A673 (cell line): ENCODE results near the gene UVRAG.

Experiments
- EZH2 ChIP-seq: fragments of 200-600 bp; sonication (generic); IDR thresholded peaks from 2 replicates; pipeline ENCODE4 v1.6.1; 2017; ENCODE audit warnings: borderline replicate concordance, low read depth, mild to moderate bottlenecking, mixed read lengths, antibody characterized with exemption, low read length; ENCODE audit not compliant: poor library complexity, severe bottlenecking
- TF ChIP-seq, protein P1 (sequence below): fragments of 300-800, 200-600 bp; sonication (generic); conservative IDR thresholded peaks from 2 replicates; pipeline ENCODE4 v1.5.1; 2017; ENCODE audit warnings: low read depth, mild to moderate bottlenecking, antibody characterized with exemption, low read length, moderate library complexity, mixed read lengths

DNA sequence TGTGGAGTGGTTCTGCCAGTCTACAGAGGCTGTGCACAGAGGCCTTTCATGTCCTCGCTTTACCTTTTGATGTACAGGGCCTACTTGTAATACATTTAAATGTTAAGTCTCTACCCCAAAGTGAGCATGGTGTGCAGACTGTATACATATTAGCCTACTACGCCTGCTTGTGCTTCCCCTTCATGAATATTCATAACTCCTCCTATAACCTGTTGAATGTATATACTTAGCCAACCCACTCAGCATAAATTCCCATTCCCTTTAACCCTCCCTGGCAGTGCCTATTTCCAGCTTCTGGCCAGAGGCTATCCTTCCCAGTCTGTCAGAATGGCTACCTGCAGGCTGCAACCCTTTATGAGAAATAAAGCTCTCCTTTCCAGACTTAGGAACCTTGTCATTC is 275.2 kb downstream of the UVRAG start:
- TF ChIP-seq, protein P1, sequence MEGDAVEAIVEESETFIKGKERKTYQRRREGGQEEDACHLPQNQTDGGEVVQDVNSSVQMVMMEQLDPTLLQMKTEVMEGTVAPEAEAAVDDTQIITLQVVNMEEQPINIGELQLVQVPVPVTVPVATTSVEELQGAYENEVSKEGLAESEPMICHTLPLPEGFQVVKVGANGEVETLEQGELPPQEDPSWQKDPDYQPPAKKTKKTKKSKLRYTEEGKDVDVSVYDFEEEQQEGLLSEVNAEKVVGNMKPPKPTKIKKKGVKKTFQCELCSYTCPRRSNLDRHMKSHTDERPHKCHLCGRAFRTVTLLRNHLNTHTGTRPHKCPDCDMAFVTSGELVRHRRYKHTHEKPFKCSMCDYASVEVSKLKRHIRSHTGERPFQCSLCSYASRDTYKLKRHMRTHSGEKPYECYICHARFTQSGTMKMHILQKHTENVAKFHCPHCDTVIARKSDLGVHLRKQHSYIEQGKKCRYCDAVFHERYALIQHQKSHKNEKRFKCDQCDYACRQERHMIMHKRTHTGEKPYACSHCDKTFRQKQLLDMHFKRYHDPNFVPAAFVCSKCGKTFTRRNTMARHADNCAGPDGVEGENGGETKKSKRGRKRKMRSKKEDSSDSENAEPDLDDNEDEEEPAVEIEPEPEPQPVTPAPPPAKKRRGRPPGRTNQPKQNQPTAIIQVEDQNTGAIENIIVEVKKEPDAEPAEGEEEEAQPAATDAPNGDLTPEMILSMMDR = no peak
- TF ChIP-seq EZH2 = no peak
